ENCODE data around the gene SLC12A6. TPM values are rescaled to one million over a fixed set of nuclear protein-coding genes. Genes with fewer than 3 reads are reported as not detected.
A peak's percentile ranks its signal among the peaks of the same experiment; 100 is the strongest.
"Not testable (repeated sequence)": the region's sequence is repeated elsewhere in the genome, so short reads cannot be mapped to it uniquely, and the experiment has no call there.

The SLC12A6 gene
- total RNA-seq, 1 donor from 2014 or later: 19.8 TPM

DNA sequence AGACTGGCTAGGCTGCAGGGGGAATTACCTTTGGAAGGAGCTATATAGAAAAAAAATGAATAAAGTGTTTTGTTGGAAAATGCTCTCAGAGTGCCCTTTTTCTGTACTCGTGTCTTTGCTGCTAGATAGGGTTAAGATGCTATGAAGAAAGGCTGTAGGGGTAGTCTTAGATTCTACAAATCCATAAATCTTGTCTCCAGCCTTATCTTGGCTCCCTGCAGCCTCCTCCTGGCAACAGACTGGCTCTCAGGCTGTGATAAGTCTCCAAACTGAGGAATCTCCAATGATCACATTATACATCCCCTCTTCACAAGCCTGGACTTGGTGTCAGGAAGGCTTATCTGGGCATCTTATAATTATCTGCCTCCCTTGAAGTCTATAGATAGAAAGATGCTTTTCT is 20.1 kb upstream of the SLC12A6 start:
- DNase-seq (ENCODE audit: low read depth): no peak

DNA sequence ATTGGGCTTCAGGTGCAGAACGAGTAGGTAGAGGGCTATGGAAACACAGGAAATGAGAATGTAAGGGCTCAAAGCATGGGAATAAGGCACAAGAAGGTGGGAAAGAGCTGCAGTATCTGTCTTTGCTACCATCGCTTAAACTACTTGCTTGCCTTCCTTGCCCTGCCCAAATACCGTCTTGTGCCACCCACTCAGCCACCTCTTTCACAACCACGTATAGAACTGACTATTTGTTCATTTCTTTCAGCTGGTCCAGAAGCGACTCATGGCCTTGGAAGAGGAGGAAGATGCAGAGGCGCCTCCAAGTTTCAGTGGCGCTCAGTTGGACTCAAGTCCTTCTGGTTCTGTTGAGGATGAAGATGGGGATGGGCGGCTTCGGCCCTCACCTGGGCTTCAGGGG is 17.7 kb upstream of the SLC12A6 start:
- DNase-seq (ENCODE audit: low read depth): no peak

DNA sequence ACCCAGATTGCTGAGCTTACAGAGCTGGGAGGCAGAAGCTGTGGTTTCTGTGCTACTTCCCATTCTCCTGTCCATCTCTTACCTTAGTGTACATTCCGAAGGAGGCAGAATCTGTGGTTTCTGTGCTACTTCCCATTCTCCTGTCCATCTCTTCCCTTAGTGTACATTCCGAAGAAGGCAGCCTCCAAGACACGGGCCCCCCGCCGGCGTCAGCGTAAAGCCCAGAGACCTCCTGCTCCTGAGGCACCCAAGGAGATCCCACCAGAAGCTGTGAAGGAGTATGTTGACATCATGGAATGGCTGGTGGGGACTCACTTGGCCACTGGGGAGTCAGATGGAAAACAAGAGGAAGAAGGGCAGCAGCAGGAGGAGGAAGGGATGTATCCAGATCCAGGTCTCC is 16.7 kb upstream of the SLC12A6 start:
- no peak for DNase-seq (ENCODE audit: low read depth)

DNA sequence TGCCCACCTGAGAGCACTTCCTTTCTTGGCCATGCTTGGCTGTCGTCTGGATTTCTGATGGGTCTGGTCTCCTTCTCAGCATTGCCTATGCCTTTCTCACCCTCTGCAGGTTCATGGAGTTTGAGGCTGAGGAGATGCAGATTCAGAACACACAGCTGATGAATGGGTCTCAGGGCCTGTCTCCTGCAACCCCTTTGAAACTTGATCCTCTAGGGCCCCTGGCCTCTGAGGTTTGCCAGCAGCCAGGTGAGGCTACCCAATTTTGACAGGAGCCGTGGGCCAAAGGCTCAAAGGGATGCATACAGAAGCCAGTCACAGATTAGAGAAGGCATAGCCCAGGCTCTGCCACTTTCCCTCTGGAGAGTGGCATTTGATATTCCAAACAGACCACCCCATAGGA is 16.0 kb upstream of the SLC12A6 start:
- DNase-seq (ENCODE audit: low read depth): no peak

DNA sequence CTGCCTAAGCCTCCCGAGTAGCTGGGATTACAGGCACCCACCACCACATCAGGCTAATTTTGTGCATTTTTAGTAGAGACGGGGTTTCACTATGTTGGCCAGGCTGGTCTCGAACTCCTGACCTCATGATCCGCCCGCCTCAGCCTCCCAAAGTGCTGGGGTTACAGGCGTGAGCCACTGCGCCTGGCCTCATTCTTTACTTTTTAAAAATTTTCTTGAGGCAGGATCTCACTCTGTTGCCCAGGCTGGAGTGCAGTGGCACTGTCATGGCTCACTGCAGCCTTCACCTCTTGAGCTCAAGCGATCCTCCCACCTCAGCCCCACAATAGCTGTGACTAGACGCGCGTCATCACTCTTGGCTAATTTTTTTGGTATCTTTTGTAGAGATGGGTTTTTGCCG is 15.4 kb upstream of the SLC12A6 start:
- DNase-seq (ENCODE audit: low read depth): not testable (repeated sequence)

DNA sequence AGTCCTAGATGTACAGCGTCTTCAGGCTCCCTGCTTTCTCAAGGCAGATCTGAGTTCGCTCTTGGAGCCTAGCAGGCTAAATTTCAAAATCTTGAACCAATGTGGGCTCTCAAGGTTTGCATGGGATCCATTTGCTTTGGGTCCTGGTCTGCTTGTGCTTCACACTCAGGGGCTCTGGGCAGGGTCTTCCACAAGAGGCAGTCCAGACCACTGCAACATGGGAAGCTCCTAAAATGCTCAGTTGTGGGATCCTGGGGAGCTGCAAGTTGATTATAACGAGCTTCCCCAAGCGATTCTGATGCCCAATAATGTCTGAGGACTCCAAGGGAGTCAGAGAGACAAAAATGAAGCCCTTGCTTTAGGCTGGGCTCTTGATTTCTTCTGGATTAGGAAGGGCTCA is 12.2 kb upstream of the SLC12A6 start:
- no peak for DNase-seq (ENCODE audit: low read depth)

DNA sequence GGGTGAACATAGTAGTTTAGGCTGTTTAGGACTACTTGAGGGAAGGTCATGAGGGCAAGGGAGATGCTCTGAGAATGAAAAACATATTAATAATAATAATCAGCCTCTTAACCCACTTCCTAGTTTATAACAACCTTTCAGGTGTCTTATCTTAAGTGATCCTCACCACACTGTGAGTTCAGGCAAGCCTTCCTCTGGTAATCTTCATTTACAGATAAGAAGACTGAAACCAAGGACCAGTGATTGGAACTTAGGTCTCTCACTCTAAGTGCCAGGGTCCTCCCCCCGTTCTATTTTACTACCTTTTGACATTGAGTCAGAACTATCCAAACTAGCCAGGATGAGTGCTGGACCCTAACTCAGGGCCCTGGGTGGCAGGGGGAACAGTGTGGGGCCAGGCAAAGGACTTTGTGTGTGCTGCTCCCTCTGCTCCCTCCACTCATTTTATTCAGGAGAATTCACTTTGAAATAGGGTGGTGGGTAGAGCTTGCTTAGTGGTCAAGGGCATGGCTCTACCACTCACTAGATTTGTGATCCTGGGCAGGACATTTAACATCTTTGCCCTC is 11.2 kb upstream of the SLC12A6 start:
- DNase-seq (ENCODE audit: low read depth): no peak

DNA sequence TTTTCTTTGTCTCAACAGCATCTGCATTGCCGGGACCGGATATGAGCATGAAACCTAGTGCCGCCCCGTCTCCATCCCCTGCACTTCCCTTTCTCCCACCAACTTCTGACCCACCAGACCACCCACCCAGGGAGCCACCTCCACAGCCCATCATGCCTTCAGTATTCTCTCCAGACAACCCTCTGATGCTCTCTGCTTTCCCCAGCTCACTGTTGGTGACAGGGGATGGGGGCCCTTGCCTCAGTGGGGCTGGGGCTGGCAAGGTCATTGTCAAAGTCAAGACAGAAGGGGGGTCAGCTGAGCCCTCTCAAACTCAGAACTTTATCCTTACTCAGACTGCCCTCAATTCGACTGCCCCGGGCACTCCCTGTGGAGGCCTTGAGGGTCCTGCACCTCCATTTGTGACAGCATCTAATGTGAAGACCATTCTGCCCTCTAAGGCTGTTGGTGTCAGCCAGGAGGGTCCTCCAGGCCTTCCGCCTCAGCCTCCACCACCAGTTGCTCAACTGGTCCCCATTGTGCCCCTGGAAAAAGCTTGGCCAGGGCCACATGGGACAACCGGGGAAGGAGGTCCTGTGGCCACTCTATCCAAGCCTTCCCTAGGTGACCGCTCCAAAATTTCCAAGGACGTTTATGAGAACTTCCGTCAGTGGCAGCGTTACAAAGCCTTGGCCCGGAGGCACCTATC is 10.5 kb upstream of the SLC12A6 start:
- DNase-seq (ENCODE audit: low read depth): no peak

DNA sequence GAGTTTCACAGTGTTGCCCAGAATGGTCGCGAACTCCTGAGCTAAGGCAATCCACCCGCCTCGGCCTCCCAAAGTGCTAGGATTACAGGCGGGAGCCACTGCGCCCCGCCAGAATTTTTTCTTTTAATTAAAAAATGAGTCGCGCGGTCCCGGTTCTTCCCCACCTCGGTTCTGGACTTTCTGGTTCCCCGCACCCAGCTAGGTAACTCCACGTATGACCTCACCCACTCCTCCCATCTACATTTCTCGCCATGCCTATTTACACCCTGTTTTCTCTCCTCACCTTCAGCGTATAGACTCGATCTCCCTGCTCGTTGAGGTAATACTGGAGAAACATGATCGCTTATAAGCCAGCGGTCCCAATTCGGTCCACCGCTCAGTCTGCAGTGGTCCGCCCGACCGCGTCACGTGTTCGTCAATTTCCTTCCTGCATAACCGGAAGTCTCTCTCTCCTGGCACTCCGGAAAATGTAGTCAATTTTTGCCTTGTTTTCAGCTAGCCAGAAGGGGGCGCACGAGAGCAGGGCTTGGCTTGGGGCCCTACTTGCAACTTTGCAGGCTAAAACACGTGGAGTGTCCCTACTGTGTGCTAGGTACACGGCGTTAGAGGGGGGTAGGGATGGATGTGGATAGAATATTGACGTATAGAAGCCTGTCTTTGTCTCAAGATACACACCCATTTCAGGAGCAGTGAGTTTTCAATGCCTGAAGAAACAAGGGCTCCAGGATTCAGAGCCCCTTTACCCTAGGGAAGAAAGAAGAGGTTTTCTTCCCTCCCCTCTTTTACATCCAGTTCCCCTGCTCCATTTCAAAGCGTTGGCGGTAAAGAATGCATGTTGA is 5.4 kb upstream of the SLC12A6 start, which contains the start of the genes NOP10 and NUTM1:
Gene NOP10, minus strand, starts transcription at position 400 of the 839 bp plus-strand sequence. Its CDS starts 63 bp downstream, at position 337.
Gene NUTM1, plus strand, starts transcription at position 579 of the 839 bp plus-strand sequence. CDS start 382 bp downstream, outside the sequence.
- DNase-seq (ENCODE audit: low read depth): peak; percentile 91

DNA sequence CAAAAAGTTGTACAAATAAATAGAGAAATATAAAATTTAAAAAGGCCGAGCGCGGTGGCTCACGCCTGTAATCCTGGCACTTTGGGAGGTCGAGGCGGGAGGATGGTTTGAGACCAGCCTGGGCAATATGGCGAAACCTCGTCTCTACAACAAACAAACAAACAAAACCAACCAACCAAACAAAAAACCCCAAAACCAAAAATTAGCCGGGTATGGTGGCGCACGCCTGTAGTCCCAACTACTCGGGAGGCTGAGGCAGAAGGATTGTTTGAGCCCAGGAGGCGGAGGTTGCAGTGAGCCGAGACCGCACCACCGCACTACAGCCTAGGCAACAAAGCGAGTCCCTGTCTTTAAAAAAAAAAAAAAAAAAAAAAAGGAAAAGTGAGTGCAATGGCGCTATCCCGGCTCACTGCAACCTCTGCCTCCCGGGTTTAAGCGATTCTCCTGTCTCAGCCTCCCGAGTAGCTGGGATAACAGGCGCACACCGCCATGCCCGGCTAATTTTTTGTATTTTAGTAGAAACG is 4.7 kb upstream of the SLC12A6 start:
- not testable (repeated sequence) for DNase-seq (ENCODE audit: low read depth)

DNA sequence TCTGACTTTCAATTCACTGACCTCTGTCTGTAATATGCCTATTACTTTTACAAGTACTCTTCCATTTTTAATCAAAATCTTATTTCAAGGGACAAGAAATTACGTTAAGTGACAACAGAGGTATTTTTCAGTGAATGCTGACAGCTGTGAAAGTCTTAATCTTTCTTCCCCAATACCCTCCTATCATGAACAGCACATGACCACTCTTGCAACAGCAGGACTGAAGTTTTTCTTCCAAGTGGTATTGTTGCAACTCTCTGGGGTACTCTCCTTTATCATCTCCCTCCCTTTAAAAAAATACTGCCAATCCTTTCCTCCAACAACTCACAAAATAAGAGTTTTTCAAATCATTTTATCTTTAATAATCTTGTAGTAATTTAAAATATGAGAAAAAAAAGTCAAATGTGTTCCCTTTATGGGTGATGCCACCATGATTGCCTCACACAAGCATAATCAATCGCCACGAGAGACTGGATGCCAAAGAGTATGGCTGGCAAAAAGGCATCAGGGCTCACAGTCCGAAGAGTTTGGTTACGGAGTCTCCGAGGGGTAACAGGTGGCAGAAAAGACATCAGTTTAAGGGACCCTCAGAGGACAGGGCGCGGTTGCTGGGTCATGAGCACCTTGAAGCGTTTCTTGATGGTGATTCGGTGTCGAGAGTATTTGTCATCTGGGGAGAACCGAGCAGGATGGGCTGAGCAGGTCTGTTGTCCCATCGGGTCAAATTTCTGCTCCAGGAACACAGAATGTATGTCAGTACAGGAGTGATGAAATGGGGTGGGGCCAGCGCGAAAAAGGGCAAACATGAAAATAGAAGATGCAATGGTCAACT is 4.0 kb upstream of the SLC12A6 start:
- no peak for DNase-seq (ENCODE audit: low read depth)

DNA sequence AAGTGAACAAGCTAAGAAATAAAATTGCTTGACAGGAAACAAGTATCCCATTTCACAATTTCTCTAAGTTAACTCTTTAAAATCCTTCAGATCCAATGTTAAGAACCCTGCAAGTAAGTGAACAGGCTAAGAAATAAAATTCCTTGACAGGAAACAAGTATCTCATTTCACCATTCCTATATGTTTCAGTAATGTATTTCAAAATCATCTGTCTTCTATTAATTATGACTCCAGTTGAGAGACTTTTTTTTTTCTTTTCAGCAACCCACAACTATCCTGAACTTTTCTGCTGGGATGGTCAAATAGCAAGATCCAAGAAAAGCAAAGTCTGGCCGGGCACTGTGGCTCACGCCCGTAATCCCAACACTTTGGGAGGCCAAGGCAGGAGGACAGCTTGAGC is 2.4 kb upstream of the SLC12A6 start:
- DNase-seq (ENCODE audit: low read depth): no peak

DNA sequence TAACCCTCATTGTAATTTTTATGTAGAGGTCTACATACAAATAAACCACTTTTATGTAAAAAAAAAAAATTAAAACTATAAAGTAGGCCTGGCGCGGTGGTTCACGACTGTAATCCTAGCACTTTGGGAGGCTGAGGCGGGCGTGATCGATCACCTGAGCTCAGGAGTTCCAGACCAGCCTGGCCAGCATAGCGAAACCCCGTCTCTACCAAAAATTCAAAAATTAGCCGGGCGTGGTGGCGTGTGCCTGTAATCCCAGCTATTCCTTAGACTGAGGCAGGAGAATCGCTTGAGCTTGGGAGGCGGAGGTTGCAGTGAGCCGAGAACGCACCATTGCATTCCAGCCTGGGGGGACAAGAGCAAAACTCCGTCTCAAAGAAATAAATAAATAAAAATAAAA is 766 bp upstream of the SLC12A6 start:
- DNase-seq (ENCODE audit: low read depth): no peak

DNA sequence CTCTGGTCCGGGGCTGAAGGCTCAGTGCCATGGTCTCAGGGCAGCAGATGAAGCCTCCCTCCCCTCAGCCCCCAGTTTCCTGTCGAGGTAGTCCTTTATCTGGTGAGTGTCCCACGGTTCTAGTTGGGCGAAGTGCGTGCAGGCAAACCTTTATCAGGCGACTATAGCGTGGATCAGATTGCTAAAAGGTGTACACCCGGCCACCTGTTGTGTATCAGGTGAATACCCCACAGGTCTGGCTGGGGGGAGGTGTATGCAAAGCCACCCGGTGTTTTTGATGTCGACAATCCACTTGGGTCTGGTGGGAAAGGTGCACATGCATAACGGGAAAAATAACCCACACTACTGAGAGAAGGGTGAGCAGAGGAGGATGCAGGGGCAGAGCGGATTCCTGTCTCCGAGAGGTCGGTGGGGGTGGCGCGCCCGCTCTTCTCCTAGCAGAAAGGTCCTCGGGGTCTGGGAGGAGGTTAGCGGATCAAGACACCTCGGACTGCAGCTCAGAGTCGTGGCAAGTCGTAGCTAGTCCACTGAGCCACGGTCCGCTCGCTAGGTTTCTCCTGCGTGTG is 507 bp downstream of the SLC12A6 start:
- DNase-seq (ENCODE audit: low read depth): no peak

DNA sequence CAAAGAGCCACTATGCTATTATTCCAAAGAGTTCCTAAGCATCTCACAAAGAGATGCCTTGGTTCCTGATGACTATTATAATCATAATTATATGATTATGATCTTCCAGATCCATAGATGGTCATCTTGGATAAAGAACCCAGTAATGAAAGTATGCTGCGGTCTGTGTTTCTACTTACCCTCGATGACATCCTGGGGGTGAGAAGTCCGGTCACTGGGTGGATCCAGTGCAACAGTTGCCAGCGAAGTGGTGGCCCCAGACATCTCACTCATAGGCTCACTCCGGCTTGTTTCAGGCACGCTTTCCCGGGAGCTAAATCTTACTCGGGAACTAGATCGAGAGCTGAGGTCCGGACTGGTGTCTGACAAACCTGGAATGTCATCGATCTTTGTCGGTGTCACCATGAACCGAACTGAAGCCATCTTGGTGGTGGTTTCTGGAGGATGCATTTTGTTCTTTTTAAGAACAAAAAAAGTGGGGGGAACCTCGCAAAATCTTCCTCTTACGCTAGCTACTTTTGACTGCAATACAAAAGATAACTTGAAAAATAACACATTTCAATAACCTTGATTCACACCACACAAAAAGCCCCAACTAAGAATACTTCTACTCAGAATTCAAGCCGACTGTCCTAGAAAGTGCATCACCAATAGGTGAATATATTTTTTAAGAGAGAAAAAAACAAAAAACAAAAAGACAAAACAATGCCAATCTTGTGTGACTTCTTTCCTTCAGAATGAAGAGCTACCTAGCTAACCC is 1.2 kb downstream of the SLC12A6 start:
- DNase-seq (ENCODE audit: low read depth): no peak

DNA sequence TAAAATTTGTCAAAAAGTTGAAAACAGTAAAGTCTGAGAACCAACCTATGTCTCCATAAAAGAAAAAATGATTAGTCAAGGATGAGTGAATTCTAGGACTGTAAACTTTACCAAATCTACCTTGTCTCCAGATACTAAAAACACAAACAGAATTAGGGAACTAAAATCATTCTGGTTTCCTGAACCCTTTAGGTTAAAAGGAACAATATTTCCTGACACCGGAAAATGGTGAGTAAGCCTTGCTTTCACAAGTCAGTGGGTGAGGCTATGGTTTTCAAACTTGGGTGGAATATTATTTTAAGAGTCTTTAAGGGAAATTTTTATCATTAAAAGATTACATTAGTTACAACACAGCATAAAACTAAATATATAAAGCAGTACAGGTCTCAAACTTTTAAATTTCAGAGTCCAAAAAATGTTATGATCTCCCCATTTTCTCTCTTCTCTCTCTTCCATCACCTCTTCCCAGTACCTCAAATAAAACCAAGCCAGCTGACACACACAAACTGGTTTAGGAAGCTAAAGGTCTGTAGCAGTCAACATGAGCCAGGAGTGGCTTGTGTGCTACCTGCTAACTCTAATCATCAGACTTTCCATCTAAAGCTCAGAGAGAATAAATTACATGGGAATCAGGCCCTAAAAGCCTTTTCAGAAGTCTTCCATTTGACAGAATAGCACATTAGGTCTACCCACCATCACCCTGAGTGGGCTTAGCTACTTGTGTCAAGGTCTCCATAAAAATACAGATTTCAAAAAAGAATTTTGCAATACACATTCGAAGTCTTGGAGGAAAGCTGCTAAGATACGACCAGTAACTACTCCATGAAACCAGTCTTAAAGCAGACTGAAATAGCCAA is 2.2 kb downstream of the SLC12A6 start:
- peak; percentile 31 for DNase-seq (ENCODE audit: low read depth)

DNA sequence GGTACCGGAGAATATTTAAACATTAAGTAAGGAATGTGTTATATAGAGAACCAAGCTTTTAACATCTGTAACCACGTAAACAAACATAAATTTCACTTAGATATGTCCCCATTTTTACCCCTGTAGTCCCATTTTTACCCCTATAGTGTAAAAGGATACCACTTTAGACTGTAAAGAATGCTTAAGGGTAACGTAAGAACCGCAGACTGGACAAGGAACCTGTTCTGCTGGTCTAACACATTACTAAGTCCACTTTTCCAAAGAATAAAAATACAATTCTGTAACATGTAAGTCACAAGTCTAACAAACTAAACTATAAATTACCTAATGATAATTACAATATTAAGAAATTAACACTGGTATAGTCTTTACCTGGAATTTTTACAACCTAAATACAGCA is 2.9 kb downstream of the SLC12A6 start:
- no peak for DNase-seq (ENCODE audit: low read depth)

DNA sequence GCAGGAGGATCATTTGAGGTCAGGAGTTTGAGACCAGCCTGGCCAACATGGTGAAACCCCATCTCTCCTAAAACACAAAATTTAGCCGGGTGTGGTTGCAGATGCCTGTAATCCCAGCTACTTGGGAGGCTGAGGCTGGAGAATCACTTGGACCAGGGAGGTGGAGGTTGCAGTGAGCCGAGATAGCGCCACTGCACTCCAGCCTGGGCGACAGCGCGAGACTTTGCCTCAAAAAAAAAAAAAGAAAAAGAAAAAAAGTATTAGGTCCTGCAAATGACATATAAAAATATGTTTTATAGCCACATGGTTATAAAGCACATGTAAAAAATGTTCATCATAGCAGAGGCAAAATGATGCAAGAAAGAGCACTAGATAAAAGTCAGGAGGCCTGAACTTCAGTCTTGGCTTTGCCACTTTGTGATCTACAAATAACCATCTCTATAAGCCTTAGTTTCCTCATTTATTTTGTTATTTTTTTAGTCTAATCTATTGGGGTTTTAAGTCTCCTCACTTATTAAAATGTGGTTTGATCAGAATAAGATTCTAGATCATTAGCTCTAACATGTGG is 4.9 kb downstream of the SLC12A6 start:
- no peak for DNase-seq (ENCODE audit: low read depth)

DNA sequence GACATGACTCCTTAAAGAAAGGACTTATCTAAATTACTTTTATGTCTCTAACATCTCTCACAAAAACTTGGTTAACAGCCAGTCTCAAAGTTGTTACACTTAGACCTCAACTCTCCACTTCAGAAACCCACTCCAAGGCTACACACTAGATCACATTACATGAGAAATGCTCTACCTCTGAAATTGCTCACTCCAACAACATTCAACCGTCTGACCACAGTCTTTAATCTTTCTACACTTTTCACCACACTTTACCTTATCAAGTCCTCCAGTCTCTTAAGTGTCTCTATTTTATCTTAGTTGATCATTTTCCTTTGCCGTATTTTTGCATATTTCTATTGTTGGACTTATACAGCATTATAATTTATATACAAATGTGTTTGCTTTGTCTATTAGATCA is 5.8 kb downstream of the SLC12A6 start:
- no peak for DNase-seq (ENCODE audit: low read depth)

All from renal cortical epithelial cell (primary cell).